GM19372 (cell line): ENCODE measurements around the gene PROC.
"Not testable (repeated sequence)": the region's sequence is repeated elsewhere in the genome, so short reads cannot be mapped to it uniquely, and the experiment has no call there.

Experiments
- ATAC-seq: cut with Tn5 transposase; IDR thresholded peaks from one replicate; pipeline ENCODE4 v1.9.1; 2021; ENCODE audit warnings: mild to moderate bottlenecking, low read depth, moderate library complexity; ENCODE audit not compliant: unreplicated experiment

Gene PROC

DNA sequence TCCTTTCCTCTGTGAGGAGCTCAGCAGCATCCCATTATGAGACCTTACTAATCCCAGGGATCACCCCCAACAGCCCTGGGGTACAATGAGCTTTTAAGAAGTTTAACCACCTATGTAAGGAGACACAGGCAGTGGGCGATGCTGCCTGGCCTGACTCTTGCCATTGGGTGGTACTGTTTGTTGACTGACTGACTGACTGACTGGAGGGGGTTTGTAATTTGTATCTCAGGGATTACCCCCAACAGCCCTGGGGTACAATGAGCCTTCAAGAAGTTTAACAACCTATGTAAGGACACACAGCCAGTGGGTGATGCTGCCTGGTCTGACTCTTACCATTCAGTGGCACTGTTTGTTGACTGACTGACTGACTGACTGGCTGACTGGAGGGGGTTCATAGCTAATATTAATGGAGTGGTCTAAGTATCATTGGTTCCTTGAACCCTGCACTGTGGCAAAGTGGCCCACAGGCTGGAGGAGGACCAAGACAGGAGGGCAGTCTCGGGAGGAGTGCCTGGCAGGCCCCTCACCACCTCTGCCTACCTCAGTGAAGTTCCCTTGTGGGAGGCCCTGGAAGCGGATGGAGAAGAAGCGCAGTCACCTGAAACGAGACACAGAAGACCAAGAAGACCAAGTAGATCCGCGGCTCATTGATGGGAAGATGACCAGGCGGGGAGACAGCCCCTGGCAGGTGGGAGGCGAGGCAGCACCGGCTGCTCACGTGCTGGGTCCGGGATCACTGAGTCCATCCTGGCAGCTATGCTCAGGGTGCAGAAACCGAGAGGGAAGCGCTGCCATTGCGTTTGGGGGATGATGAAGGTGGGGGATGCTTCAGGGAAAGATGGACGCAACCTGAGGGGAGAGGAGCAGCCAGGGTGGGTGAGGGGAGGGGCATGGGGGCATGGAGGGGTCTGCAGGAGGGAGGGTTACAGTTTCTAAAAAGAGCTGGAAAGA lies 7.6 kb downstream of the PROC start:
- no peak for ATAC-seq

DNA sequence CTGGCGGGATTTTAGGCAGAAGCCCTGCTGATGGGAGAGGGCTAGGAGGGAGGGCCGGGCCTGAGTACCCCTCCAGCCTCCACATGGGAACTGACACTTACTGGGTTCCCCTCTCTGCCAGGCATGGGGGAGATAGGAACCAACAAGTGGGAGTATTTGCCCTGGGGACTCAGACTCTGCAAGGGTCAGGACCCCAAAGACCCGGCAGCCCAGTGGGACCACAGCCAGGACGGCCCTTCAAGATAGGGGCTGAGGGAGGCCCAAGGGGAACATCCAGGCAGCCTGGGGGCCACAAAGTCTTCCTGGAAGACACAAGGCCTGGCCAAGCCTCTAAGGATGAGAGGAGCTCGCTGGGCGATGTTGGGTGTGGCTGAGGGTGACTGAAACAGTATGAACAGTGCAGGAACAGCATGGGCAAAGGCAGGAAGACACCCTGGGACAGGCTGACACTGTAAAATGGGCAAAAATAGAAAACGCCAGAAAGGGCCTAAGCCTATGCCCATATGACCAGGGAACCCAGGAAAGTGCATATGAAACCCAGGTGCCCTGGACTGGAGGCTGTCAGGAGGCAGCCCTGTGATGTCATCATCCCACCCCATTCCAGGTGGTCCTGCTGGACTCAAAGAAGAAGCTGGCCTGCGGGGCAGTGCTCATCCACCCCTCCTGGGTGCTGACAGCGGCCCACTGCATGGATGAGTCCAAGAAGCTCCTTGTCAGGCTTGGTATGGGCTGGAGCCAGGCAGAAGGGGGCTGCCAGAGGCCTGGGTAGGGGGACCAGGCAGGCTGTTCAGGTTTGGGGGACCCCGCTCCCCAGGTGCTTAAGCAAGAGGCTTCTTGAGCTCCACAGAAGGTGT lies 8.5 kb downstream of the PROC start:
- no peak for ATAC-seq

DNA sequence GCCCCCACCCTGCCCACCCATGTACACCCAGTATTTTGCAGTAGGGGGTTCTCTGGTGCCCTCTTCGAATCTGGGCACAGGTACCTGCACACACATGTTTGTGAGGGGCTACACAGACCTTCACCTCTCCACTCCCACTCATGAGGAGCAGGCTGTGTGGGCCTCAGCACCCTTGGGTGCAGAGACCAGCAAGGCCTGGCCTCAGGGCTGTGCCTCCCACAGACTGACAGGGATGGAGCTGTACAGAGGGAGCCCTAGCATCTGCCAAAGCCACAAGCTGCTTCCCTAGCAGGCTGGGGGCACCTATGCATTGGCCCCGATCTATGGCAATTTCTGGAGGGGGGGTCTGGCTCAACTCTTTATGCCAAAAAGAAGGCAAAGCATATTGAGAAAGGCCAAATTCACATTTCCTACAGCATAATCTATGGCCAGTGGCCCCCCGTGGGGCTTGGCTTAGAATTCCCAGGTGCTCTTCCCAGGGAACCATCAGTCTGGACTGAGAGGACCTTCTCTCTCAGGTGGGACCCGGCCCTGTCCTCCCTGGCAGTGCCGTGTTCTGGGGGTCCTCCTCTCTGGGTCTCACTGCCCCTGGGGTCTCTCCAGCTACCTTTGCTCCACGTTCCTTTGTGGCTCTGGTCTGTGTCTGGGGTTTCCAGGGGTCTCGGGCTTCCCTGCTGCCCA lies 9.3 kb downstream of the PROC start:
- ATAC-seq: no peak

DNA sequence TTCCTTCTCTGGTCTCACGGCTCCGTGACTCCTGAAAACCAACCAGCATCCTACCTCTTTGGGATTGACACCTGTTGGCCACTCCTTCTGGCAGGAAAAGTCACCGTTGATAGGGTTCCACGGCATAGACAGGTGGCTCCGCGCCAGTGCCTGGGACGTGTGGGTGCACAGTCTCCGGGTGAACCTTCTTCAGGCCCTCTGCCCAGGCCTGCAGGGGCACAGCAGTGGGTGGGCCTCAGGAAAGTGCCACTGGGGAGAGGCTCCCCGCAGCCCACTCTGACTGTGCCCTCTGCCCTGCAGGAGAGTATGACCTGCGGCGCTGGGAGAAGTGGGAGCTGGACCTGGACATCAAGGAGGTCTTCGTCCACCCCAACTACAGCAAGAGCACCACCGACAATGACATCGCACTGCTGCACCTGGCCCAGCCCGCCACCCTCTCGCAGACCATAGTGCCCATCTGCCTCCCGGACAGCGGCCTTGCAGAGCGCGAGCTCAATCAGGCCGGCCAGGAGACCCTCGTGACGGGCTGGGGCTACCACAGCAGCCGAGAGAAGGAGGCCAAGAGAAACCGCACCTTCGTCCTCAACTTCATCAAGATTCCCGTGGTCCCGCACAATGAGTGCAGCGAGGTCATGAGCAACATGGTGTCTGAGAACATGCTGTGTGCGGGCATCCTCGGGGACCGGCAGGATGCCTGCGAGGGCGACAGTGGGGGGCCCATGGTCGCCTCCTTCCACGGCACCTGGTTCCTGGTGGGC lies 10.0 kb downstream of the PROC start:
- ATAC-seq: no peak

DNA sequence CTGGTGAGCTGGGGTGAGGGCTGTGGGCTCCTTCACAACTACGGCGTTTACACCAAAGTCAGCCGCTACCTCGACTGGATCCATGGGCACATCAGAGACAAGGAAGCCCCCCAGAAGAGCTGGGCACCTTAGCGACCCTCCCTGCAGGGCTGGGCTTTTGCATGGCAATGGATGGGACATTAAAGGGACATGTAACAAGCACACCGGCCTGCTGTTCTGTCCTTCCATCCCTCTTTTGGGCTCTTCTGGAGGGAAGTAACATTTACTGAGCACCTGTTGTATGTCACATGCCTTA lies 10.5 kb downstream of the PROC start:
- no peak for ATAC-seq

DNA sequence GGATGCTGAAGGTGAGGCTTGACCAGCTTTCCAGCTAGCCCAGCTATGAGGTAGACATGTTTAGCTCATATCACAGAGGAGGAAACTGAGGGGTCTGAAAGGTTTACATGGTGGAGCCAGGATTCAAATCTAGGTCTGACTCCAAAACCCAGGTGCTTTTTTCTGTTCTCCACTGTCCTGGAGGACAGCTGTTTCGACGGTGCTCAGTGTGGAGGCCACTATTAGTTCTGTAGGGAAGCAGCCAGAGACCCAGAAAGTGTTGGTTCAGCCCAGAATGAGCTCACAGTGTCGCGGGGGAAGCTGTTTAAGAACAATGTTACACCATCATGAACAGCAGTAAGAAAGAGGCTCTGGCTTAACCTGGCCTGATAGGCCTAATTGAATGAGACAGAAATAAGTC lies 11.1 kb downstream of the PROC start:
- no peak for ATAC-seq

DNA sequence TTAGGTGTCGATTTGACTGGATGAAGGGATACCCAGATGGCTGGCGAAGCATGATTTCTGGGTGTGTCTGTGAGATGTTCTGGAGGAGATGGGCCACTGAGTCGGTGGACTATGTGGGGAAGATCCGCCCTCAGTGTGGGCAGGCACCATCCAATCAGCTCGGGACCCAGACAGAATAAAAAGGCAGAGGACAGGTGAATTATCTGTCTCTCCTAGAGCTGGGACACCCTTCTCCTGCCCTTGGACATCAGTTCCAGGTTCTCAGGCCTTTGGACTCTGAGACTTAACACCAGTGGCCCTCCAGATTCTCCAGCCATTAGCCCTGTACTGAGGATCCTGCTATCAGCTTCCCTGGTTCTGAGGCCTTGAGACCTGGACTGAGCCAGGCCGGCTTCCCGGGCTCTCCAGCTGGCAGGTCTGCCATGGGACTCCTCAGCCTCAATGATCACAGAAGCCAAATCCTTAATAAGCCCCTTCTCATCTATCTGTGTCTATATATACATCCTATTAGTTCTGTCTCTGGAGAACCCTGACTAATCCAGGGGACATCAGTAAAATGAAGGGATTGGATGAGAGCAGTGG lies 11.7 kb downstream of the PROC start:
- ATAC-seq: no peak

DNA sequence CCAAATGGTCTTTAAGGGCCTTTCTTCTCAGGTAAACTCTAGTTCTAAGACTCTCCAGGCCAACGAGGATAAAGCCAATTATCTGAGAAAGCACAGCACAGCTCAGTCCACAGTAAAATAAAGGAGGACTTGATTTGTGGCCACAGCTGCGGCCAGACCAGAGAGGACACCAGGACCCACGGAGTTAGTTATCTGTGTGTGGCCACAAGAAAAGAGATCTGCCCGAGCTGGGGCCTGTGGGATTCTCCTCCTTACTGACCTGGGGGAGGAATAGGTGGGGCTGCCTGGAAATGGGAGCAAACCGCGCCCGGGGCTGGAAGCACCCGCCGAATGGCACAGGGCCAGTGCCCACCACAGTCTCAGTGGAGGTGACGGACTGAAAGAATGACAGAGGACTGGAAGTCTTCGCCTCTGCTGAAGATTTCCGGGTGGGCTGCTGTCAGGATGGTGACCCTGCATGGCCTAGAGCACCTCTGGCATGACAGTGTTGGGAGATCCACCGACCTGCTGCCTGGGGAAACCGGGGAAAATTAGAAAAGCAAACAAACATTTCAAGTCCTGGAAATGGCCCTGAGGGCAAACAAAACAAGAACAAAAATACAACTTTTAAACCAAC lies 13.3 kb downstream of the PROC start:
- ATAC-seq: no peak

DNA sequence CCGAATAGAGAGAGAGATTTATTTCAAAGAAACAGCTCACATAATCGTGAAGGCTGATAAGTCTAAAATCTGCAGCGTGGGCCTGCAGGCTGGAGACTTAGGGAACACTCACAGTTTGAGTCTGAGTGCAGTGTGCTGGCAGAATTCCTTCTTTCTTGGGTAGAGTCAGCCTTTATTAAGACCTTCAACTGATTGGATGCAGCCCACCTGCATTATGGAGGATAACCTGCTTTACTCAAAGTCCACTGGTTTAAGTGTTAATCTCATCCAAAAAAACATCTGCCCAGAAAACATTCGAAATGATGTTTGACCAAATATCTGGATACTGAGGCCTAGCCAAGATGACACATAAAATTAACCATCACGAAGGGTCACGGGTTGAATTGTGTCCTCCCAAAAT lies 16.3 kb downstream of the PROC start:
- no peak for ATAC-seq

DNA sequence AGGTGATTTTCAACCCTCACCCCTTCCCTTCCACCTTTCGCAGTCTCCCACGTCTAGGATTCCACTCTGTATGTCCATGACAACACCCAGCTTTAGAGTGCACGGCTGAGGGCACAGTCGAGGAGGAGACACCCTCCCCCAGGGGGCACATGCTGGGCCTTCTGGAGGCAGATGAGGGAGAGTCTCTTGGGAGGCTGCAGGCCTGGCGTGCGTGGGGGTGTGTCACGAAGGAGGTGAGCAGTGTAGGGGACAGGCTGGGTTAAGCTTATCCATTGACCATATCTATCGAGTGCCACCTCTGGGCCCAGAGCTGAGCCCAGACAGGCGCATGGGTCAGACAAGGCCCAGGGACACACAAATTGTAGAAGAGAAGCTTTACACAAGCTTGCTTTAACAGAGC lies 18.8 kb downstream of the PROC start:
- ATAC-seq: no peak

DNA sequence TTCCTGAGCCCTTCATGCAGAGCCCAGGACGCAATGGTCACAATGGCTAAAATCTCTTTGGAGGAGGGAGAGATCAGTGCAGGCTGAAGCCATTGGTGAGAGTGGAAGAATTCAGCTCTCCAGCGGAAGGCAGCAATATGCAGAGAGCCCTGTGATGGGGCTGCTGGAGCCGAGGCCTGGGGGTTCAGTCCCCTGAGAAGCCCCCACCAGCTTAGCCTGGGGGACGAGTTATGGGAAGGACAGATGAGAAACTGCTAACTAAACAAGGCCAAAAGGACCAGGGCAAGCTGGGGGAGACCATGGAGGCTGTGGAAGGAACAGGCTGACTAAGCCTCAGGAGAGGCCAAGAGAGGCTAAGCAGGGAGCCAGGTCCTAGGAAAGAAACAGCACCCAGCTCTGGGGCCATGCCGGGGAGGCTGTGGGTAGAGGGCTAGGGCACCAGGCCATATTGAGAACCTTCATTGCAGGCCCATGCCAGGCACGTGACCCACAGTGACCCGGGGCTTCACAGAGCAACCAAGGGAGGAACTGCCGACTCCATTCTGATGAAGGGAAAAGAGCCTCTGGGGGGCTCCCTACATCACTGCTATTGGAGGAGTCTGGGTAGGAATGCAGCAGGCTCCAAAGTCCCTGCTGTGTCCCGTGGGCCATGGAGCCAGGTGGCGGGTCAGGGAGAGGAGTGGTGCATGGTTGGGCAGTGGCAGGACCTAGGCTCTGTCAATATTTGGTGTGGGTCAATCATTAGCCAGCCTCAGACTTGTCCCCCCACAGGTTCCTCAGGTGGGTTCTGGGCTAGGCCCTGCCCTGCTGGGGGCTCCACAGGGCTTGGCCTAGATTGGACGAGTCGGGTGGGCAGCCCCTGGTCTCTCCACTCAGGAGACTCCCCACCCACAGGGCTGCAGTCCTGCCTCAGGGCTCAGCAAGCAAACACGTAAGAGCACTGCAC lies 19.8 kb downstream of the PROC start:
- ATAC-seq: no peak

DNA sequence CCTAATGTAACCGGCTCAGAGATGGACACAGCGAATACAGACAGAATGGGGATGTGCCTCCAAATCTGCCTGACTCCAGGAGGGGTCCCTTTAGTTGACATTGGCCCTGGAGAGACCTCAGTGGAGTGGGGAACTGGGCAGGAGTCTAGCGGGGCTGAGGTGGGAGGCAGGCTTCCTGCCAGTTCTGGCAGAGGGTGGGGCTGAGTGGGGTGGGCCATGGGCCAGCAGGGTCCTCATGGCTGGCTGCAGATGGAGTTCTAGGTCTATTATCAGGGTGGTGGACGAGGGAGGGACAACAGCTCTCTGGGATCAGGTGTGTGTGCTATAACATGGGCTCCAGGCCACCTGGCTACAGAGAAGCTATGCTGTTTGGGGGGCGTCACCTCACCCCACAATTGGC lies 21.1 kb downstream of the PROC start:
- no peak for ATAC-seq

DNA sequence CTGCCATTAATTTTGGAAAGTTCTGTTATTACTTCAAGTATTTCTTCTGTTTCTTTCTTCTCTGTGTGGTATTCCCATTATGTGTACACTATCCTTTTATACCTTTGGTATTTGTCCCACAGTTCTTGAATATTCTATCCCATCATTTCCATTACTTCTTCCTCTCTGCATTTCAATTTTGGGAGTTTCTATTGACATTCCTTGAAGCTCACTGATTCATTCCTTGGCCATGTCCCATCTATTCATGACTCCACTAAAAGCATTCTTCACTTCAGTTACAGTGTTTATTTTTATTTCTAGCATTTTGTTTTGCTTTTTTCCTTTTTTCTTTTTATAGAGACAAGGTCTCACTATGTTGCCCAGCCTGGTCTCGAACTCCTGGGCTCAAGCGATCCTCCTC lies 30.3 kb downstream of the PROC start:
- ATAC-seq: no peak

DNA sequence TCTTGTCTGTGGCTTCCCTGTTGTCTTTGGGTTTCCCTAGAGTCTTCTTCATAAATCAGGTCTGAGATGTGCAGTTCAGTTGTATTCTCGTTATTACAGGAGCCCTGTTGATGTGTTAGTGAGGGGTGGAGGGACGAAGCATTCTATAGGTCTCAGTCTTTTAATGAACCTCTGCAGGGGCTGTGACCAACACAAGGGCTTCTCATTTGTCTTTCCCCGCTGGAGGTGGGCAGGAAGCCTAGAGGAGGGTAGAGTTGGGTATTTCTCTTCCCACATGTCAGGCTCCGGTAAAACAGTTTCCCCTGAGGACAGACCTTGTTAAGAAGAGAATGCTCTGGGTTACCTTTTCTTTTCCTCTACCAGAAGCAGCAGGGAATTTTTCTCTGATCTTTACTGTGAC lies 31.2 kb downstream of the PROC start:
- no peak for ATAC-seq

DNA sequence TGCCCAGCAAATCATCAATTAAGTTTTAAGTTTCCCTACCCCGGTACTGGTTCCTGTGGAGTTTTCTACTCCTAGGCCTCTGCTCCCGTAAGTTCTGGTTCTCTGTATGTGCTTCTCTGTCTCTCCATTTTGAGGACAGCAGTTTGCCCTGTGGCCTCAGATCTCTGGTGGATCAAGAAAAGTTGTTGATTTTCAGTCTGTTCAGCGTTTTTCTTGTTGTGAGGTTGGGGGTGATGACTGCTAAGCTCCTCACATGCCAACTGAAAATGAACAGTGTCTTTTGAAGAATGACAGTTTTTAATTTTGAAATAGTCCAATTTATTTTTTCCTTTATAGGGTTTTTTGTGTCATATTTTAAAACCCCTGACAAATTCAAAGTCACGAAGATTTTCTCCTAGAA lies 31.7 kb downstream of the PROC start:
- ATAC-seq: no peak

DNA sequence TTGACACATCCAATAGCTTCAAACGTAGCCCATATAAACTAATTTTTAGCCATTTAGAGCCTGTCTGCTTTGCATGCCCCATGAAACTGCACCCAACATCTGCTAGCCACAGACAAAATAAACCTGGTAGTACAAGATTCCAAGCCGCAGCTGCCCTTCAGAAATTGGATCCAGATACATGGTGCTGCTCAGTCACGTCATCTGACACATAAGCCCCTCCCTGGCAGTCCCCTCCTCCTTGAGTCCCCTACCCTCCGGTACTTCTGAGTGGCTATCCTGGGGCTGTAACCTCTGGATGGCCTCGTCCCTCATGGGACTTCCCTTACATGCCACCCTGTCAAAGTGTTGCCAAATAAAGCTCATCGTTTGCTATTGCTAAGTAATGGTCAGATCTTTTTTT lies 33.8 kb downstream of the PROC start:
- no peak for ATAC-seq

DNA sequence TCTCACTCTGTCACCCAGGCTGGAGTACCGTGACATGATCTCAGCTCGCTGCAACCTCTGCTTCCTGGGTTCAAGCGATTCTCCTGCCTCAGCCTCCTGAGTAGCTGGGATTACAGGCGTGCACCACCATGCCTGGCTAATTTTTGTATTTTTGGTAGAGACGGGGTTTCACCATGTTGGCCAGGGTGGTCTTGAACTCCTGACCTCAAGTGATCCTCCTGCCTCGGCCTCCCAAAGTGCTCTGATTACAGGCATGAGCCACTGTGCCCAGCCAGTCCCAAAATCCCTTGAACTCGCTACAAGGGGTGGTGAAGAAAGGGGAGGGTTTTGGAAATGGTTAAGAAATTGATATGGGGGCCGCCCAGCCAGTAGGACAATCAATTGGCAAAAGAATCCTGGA lies 34.2 kb downstream of the PROC start:
- not testable (repeated sequence) for ATAC-seq

DNA sequence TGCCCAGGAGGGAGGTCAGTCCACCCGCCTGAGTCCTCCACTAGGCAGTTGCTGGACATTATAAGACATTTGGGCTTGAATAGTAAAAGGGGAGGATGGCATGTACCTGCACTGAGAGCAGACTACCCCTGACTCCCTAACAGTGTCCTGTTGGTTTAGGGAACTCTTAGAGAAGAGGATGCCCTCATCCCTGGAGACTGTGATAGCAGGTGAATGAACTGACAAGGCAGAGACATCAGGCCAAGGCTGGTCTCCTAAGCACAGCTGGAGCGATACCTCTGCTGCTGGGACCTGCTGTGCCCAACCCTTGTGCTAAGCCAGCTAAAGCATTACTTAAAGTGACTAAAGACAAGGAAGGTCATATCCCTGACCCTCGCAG lies 34.8 kb downstream of the PROC start:
- ATAC-seq: no peak
